OCI-LY7 (cell line): ENCODE results near the gene USP37.
"Not testable (repeated sequence)": the region's sequence is repeated elsewhere in the genome, so short reads cannot be mapped to it uniquely, and the experiment has no call there.

Experiments
- EZH2phosphoT487 ChIP-seq: fragments of 200-600 bp; sonication (generic); IDR thresholded peaks from 2 replicates; pipeline ENCODE4 v1.6.1; 2018; ENCODE audit warnings: low read depth, borderline replicate concordance, mild to moderate bottlenecking, mixed run types, antibody characterized with exemption, low read length, moderate library complexity, mixed read lengths
- TF ChIP-seq, protein P1 (sequence below): fragments of 200-600 bp; sonication (generic); conservative IDR thresholded peaks from 2 replicates; pipeline ENCODE4 v1.5.1; 2014; ENCODE audit warnings: mild to moderate bottlenecking, antibody characterized with exemption, low read length, moderate library complexity, mixed read lengths

DNA sequence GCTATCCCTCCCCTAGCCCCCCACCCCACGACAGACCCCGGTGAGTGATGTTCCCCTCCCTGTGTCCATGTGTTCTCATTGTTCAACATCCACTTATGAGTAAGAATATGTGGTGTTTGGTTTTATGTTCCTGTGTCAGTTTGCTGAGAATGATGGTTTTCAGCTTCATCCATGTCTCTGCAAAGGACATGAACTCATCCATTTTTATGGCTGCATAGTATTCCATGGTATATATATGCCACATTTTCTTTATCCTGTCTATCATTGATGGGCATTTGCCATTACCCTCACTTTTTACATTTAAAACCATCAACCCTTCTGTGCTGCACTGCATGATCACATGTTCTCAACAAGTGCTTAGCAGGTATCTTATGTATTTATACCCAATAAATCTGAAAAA is 39.7 kb downstream of the USP37 start:
- TF ChIP-seq, protein P1, sequence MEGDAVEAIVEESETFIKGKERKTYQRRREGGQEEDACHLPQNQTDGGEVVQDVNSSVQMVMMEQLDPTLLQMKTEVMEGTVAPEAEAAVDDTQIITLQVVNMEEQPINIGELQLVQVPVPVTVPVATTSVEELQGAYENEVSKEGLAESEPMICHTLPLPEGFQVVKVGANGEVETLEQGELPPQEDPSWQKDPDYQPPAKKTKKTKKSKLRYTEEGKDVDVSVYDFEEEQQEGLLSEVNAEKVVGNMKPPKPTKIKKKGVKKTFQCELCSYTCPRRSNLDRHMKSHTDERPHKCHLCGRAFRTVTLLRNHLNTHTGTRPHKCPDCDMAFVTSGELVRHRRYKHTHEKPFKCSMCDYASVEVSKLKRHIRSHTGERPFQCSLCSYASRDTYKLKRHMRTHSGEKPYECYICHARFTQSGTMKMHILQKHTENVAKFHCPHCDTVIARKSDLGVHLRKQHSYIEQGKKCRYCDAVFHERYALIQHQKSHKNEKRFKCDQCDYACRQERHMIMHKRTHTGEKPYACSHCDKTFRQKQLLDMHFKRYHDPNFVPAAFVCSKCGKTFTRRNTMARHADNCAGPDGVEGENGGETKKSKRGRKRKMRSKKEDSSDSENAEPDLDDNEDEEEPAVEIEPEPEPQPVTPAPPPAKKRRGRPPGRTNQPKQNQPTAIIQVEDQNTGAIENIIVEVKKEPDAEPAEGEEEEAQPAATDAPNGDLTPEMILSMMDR: not testable (repeated sequence)
- not testable (repeated sequence) for TF ChIP-seq EZH2phosphoT487
